Chondrocyte (in vitro differentiated cells): ENCODE data around the gene PAFAH2. TPM values are rescaled to one million over a fixed set of nuclear protein-coding genes. Genes with fewer than 3 reads are reported as not detected.

Source experiments
- DNase-seq: peaks from one replicate; pipeline ENCODE4 v3.0.0; 2021; ENCODE audit warnings: mixed read lengths, low spot score
- H3K27ac Mint-ChIP-seq: one replicate; pipeline ENCODE4 v1.8.0; 2021; ENCODE audit warnings: mild to moderate bottlenecking, moderate library complexity, mixed read lengths; ENCODE audit not compliant: unreplicated experiment
- H3K27me3 Mint-ChIP-seq: 2 replicates; pipeline ENCODE4 v1.8.0; 2021; ENCODE audit warnings: low read depth, mixed read lengths
- H3K36me3 Mint-ChIP-seq: 2 replicates; pipeline ENCODE4 v1.8.0; 2021; ENCODE audit warnings: low read depth, mixed read lengths
- H3K4me1 Mint-ChIP-seq: 2 replicates; pipeline ENCODE4 v1.8.0; 2021; ENCODE audit warnings: low read depth, mild to moderate bottlenecking, mixed read lengths
- H3K4me3 Mint-ChIP-seq: one replicate; pipeline ENCODE4 v1.8.0; 2021; ENCODE audit warnings: mild to moderate bottlenecking, moderate library complexity, mixed read lengths; ENCODE audit not compliant: unreplicated experiment
- H3K9me3 Mint-ChIP-seq: 2 replicates; pipeline ENCODE4 v1.8.0; 2021; ENCODE audit warnings: low read depth, mixed read lengths
- total RNA-seq: library from RNA; stranded (reverse); gene quantifications from 3 replicates; pipeline ENCODE4 v1.2.1, GENCODE V29; 2021
- TF ChIP-seq, protein P1 (sequence below): fragments of 200-600 bp; sonication (generic); IDR thresholded peaks from 2 replicates; pipeline ENCODE4 v1.5.0; 2021; ENCODE audit warnings: antibody characterized with exemption, mild to moderate bottlenecking, moderate library complexity

PAFAH2 gene
- total RNA-seq, 1 donor from 2014 or later: 10.7 TPM

DNA sequence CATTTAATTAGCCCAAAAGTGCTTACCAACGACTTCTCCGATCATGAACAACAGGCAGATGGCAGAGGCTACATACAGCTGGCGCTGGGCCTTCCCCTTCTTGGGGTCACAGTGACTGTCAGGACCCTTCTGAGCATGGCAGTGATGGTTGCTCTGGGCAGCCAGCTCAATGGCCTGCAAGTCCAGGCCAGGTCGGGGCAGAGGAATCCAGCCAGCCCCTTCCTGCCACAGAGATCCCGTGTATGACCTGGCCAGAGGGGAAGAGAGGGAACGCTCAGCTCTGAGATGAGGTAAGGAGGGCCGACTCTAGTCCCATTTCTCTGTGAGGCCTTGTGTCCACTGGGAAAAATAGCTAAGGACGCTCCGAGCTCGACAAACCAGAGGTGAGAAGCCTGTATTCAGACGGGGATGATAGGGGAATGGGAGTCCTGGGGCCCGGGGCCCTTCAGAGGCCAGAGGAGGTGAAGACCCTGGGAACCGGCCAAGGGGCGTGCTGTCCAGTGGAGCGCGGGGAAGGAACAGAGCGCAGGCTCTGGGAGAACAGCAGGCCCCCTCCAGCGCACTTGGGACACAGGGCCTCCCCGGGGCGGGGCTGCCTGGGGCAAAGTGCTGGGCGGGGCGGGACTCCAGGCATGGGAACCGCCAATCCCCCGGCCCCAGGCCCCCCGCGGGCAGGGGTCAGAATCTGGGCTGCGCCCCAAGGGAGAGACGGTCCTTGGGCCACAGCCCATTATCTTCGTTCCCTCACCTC is 47.3 kb upstream of the PAFAH2 start:
- Mint-ChIP-seq H3K4me1 (peaks cover 7% of the 10 kb centered on the region), H3K4me3 (peak overlapping the region; percentile 50)

DNA sequence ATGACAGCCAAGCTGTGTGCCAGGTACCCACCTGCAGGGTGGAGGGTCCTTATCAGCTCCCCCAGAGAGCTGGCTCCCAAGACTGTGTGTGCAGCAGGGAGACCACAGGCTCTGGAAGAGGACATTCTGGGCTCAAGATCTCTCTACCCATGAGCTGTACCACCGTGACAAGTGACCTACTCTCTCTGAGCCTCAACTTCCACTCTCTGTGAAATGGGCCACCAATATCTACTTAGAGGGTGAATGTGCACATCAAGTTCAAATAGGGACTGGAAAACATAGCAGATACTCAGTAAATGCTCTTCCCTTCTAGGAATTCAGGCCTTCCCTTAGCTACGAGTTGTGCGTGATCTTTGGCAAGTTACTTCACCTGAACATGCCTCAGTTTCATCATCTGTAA is 46.6 kb upstream of the PAFAH2 start:
- no peak overlapping the region for H3K27ac Mint-ChIP-seq
- no peak overlapping the region for H3K4me3 Mint-ChIP-seq

More for the DNA sequence above, 47.3 kb upstream of the PAFAH2 start:
- no peaks in the 10 kb centered on the region for H3K36me3 Mint-ChIP-seq
- no peaks in the 10 kb centered on the region for H3K9me3 Mint-ChIP-seq
- TF ChIP-seq, protein P1, sequence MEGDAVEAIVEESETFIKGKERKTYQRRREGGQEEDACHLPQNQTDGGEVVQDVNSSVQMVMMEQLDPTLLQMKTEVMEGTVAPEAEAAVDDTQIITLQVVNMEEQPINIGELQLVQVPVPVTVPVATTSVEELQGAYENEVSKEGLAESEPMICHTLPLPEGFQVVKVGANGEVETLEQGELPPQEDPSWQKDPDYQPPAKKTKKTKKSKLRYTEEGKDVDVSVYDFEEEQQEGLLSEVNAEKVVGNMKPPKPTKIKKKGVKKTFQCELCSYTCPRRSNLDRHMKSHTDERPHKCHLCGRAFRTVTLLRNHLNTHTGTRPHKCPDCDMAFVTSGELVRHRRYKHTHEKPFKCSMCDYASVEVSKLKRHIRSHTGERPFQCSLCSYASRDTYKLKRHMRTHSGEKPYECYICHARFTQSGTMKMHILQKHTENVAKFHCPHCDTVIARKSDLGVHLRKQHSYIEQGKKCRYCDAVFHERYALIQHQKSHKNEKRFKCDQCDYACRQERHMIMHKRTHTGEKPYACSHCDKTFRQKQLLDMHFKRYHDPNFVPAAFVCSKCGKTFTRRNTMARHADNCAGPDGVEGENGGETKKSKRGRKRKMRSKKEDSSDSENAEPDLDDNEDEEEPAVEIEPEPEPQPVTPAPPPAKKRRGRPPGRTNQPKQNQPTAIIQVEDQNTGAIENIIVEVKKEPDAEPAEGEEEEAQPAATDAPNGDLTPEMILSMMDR: no peak
- DNase-seq: no peak
- no peak overlapping the region for H3K27ac Mint-ChIP-seq
- H3K27me3 Mint-ChIP-seq: peaks cover 50% of the 10 kb centered on the region

DNA sequence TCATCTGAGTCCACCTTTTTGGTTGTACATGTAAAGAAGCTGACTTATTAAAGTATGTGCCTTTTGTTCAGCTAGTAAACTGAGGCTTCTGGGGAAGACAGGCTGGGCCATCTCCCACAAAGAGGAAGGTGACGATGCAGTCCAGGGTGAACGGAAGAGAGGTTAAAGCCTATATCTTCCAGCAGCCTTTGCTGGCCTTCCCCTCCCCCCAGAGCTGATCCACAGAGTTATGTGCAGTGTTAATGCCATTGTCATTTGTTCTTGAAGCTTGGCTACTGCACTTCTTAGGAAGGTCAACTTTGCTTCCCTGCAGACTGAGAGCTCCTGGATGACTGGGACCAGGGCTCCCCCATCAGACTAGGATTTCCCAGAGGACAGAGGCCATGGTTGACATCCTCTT is 45.9 kb upstream of the PAFAH2 start:
- no peak overlapping the region for H3K4me3 Mint-ChIP-seq

More for the DNA sequence above, 46.6 kb upstream of the PAFAH2 start:
- Mint-ChIP-seq H3K9me3 (no peaks in the 10 kb centered on the region), H3K36me3 (no peaks in the 10 kb centered on the region), H3K4me1 (peaks cover 7% of the 10 kb centered on the region), H3K27me3 (peaks cover 44% of the 10 kb centered on the region)
- DNase-seq: no peak
- TF ChIP-seq, protein P1: no peak

DNA sequence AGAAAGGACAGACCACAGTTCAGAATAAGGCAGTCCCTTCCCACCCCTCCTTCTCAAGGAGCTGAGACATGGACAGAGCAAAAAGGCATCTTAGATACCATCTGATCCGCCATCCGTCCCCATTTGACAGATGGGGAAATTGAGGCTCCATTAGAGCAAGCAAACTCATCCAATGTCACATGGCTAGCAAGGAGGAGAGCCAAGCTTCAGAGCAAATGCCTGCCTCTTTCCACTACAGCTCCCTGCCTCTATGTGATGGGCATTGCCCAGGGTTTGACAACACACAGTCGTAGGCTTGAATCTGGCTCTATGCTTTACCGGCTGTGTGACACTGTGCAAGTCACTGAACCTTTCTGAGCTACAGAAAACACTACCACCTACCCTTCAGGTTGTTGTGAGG is 44.1 kb upstream of the PAFAH2 start:
- DNase-seq: no peak
- H3K27ac Mint-ChIP-seq: no peak overlapping the region

More for the DNA sequence above, 45.9 kb upstream of the PAFAH2 start:
- no peak overlapping the region for H3K27ac Mint-ChIP-seq
- TF ChIP-seq, protein P1: no peak
- H3K9me3 Mint-ChIP-seq: no peaks in the 10 kb centered on the region
- no peaks in the 10 kb centered on the region for H3K36me3 Mint-ChIP-seq
- peaks cover 38% of the 10 kb centered on the region for H3K27me3 Mint-ChIP-seq
- no peak for DNase-seq
- peaks cover 7% of the 10 kb centered on the region for H3K4me1 Mint-ChIP-seq

DNA sequence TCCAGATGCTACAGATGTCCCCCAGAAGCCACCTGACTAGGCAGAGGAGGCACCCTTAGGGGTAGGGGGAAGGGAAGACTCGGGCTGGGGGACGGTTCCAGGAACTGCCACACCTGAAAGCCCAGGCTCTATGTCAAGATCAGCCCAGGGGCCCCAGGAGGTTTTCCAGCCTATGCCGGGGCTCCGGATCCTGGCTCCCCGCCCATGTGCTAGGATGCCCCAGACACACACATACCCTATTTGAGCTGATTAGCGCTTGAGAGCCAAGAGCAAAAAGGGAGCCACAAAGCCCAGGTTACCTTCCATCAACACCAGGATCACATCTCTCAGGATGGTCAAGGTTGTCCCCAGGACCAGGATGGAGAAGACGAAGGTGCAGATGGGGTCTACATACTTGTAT is 43.5 kb upstream of the PAFAH2 start:
- Mint-ChIP-seq H3K27me3 (peaks cover 19% of the 10 kb centered on the region), H3K36me3 (no peaks in the 10 kb centered on the region), H3K9me3 (no peaks in the 10 kb centered on the region), H3K4me1 (peaks cover 8% of the 10 kb centered on the region), H3K27ac (no peak overlapping the region), H3K4me3 (no peak overlapping the region)
- TF ChIP-seq, protein P1: no peak
- DNase-seq: no peak

More for the DNA sequence above, 44.1 kb upstream of the PAFAH2 start:
- Mint-ChIP-seq H3K36me3 (no peaks in the 10 kb centered on the region), H3K9me3 (no peaks in the 10 kb centered on the region), H3K4me1 (peaks cover 7% of the 10 kb centered on the region), H3K4me3 (no peak overlapping the region), H3K27me3 (peaks cover 24% of the 10 kb centered on the region)
- TF ChIP-seq, protein P1: no peak
